Neural progenitor cell (in vitro differentiated cells): Measurements from ENCODE around the gene PYGM. TPM values are rescaled to one million over a fixed set of nuclear protein-coding genes. Genes with fewer than 3 reads are reported as not detected.

Experiments
- DNase-seq: peaks from one replicate; pipeline ENCODE4 v3.0.0-alpha.2; 2016; ENCODE audit warnings: low spot score
- H2AFZ ChIP-seq: fragments of 200-600 bp; sonication (generic); replicated peaks from 2 replicates; pipeline ENCODE4 v1.6.1; 2016; ENCODE audit warnings: antibody characterized with exemption
- H3F3A ChIP-seq: fragments of 200-600 bp; sonication (generic); 2 replicates; pipeline ENCODE4 v1.6.1; 2016; ENCODE audit warnings: antibody characterized with exemption, low read depth
- H3K27ac ChIP-seq: fragments of 200-600 bp; sonication (generic); 2 replicates; pipeline ENCODE4 v1.5.1; 2016; ENCODE audit warnings: mild to moderate bottlenecking
- H3K27me3 ChIP-seq: fragments of 200-600 bp; sonication (generic); 2 replicates; pipeline ENCODE4 v1.6.1; 2016; ENCODE audit warnings: mild to moderate bottlenecking, moderate library complexity
- H3K36me3 ChIP-seq: fragments of 200-600 bp; sonication (generic); 2 replicates; pipeline ENCODE4 v1.5.1; 2016
- H3K4me1 ChIP-seq: fragments of 200-600 bp; sonication (generic); 2 replicates; pipeline ENCODE4 v1.6.1; 2016; ENCODE audit warnings: mixed run types
- H3K4me2 ChIP-seq: fragments of 200-600 bp; sonication (generic); 2 replicates; pipeline ENCODE4 v1.6.1; 2016
- H3K4me3 ChIP-seq: fragments of 200-600 bp; sonication (generic); 2 replicates; pipeline ENCODE4 v1.5.1; 2016
- H3K79me2 ChIP-seq: fragments of 200-600 bp; sonication (generic); 2 replicates; pipeline ENCODE4 v1.6.1; 2016; ENCODE audit warnings: low read depth
- H3K9ac ChIP-seq: fragments of 200-600 bp; sonication (generic); 2 replicates; pipeline ENCODE4 v1.6.1; 2016
- H3K9me3 ChIP-seq: fragments of 200-600 bp; sonication (generic); 2 replicates; pipeline ENCODE4 v1.5.1; 2016; ENCODE audit warnings: low read depth
- H4K20me1 ChIP-seq: fragments of 200-600 bp; sonication (generic); 2 replicates; pipeline ENCODE4 v1.6.1; 2016; ENCODE audit warnings: low read depth
- H3K27ac Mint-ChIP-seq: 3 replicates; pipeline ENCODE4 v1.8.0; 2021; ENCODE audit warnings: mixed read lengths
- H3K27me3 Mint-ChIP-seq: 2 replicates; pipeline ENCODE4 v1.8.0; 2022; ENCODE audit warnings: low read depth, mild to moderate bottlenecking, inconsistent platforms, moderate library complexity, mixed read lengths; ENCODE audit not compliant: insufficient read depth
- H3K36me3 Mint-ChIP-seq: 3 replicates; pipeline ENCODE4 v1.8.0; 2021; ENCODE audit warnings: mixed read lengths
- H3K4me1 Mint-ChIP-seq: 3 replicates; pipeline ENCODE4 v1.8.0; 2021; ENCODE audit warnings: mixed read lengths
- H3K4me3 Mint-ChIP-seq: 3 replicates; pipeline ENCODE4 v1.8.0; 2021; ENCODE audit warnings: mild to moderate bottlenecking, moderate library complexity, mixed read lengths
- H3K9me3 Mint-ChIP-seq: 3 replicates; pipeline ENCODE4 v1.8.0; 2020; ENCODE audit warnings: mixed read lengths
- CTCF ChIP-seq: fragments of 200-600 bp; sonication (generic); IDR thresholded peaks from 2 replicates; pipeline ENCODE4 v1.5.1; 2017; ENCODE audit warnings: antibody characterized with exemption, mild to moderate bottlenecking
- EZH2 ChIP-seq: fragments of 200-600 bp; sonication (generic); IDR thresholded peaks from 2 replicates; pipeline ENCODE4 v1.6.1; 2017; ENCODE audit warnings: antibody characterized with exemption, mild to moderate bottlenecking, moderate library complexity
- EZH2phosphoT487 ChIP-seq: fragments of 200-600 bp; sonication (generic); IDR thresholded peaks from 2 replicates; pipeline ENCODE4 v1.6.1; 2017; ENCODE audit warnings: antibody characterized with exemption
- total RNA-seq: library from RNA; depleted of rRNA; stranded (reverse); fragments of >200 nt; gene quantifications from 2 replicates; pipeline ENCODE4 v1.2.3, GENCODE V29; 2015; ENCODE audit warnings: low replicate concordance

The PYGM gene
- total RNA-seq, 1 donor from 2014 or later = 1.4 TPM

GRCh38 chr11:64743591-64744543 is 15.9 kb downstream of the PYGM start, which contains the start of gene RASGRP2:
Gene RASGRP2, minus strand, starts transcription at chr11:64744142. Its CDS starts 1,276 bp downstream, at chr11:64742866.
- peak within 1 kb of the TSS; percentile 36 for H3K27ac Mint-ChIP-seq
- Histone ChIP-seq H3K4me3 (peak within 1 kb of the TSS; percentile 62), H3F3A (peaks cover 50% of the 10 kb centered on the region), H3K4me1 (peaks cover 14% of the 10 kb centered on the region), H3K4me2 (peak within 1 kb of the TSS; percentile 88), H3K9me3 (no peaks in the 10 kb centered on the region), H4K20me1 (peaks cover 34% of the 10 kb centered on the region), H3K36me3 (no peaks in the 10 kb centered on the region), H3K9ac (no peak within 1 kb of the TSS), H3K27ac (no peak within 1 kb of the TSS), H3K79me2 (no peaks in the 10 kb centered on the region), H3K27me3 (peaks cover 84% of the 10 kb centered on the region), H2AFZ (peak within 1 kb of the TSS; percentile 60)
- TF ChIP-seq EZH2 (peak; percentile 79), EZH2phosphoT487 (peak; percentile 67), CTCF (peak; percentile 63)
- H3K9me3 Mint-ChIP-seq = no peaks in the 10 kb centered on the region
- H3K27me3 Mint-ChIP-seq = peaks cover 35% of the 10 kb centered on the region
- no peaks in the 10 kb centered on the region for H3K36me3 Mint-ChIP-seq
- H3K4me3 Mint-ChIP-seq = peak within 1 kb of the TSS; percentile 81
- peaks cover 19% of the 10 kb centered on the region for H3K4me1 Mint-ChIP-seq
- DNase-seq = peak; percentile 58

- Histone ChIP-seq H3K27me3 (peaks cover 84% of the 10 kb centered on the region), H2AFZ (peak overlapping the region; percentile 22), H3K27ac (no peak overlapping the region), H3K9me3 (no peaks in the 10 kb centered on the region), H4K20me1 (peaks cover 34% of the 10 kb centered on the region), H3F3A (peaks cover 44% of the 10 kb centered on the region), H3K36me3 (no peaks in the 10 kb centered on the region), H3K9ac (no peak overlapping the region), H3K4me1 (peaks cover 14% of the 10 kb centered on the region), H3K4me3 (peak overlapping the region; percentile 41), H3K4me2 (peak overlapping the region; percentile 74), H3K79me2 (no peaks in the 10 kb centered on the region)
- H3K4me3 Mint-ChIP-seq = no peak overlapping the region
- no peaks in the 10 kb centered on the region for H3K9me3 Mint-ChIP-seq
- peaks cover 17% of the 10 kb centered on the region for H3K4me1 Mint-ChIP-seq
- no peak overlapping the region for H3K27ac Mint-ChIP-seq
- H3K36me3 Mint-ChIP-seq = no peaks in the 10 kb centered on the region
- TF ChIP-seq EZH2phosphoT487 (peak; percentile 31), CTCF (peak; percentile 84), EZH2 (peak; percentile 35)
- peak; percentile 70 for DNase-seq
- H3K27me3 Mint-ChIP-seq = peaks cover 37% of the 10 kb centered on the region
These were observed 16.7 kb downstream of the PYGM start for GRCh38 chr11:64742889-64743590.

- TF ChIP-seq CTCF (no peak), EZH2phosphoT487 (peak; percentile 91), EZH2 (peak; percentile 61)
- no peaks in the 10 kb centered on the region for H3K9me3 Mint-ChIP-seq
- Histone ChIP-seq H3K36me3 (no peaks in the 10 kb centered on the region), H3F3A (peaks cover 40% of the 10 kb centered on the region), H3K9me3 (no peaks in the 10 kb centered on the region), H3K79me2 (no peaks in the 10 kb centered on the region), H3K27me3 (peaks cover 84% of the 10 kb centered on the region), H3K4me1 (peaks cover 14% of the 10 kb centered on the region), H2AFZ (peak overlapping the region; percentile 22), H3K27ac (no peak overlapping the region), H3K4me2 (peak overlapping the region; percentile 74), H3K4me3 (peak overlapping the region; percentile 41), H3K9ac (no peak overlapping the region), H4K20me1 (peaks cover 34% of the 10 kb centered on the region)
- no peak overlapping the region for H3K27ac Mint-ChIP-seq
- peaks cover 37% of the 10 kb centered on the region for H3K27me3 Mint-ChIP-seq
- no peaks in the 10 kb centered on the region for H3K36me3 Mint-ChIP-seq
- H3K4me3 Mint-ChIP-seq = peak overlapping the region; percentile 71
- DNase-seq = peak; percentile 58
- H3K4me1 Mint-ChIP-seq = peaks cover 17% of the 10 kb centered on the region
These were observed 17.5 kb downstream of the PYGM start for GRCh38 chr11:64742087-64742888.
